GM21367 (cell line): Measurements from ENCODE around the gene RAB11FIP3.
"Not testable (repeated sequence)": the region's sequence is repeated elsewhere in the genome, so short reads cannot be mapped to it uniquely, and the experiment has no call there.

Source experiments
- ATAC-seq: cut with Tn5 transposase; IDR thresholded peaks from one replicate; pipeline ENCODE4 v1.9.1; 2021; ENCODE audit not compliant: unreplicated experiment

The RAB11FIP3 gene

GRCh38 chr16:491220-491919, 65.9 kb downstream of the RAB11FIP3 start:
- no peak for ATAC-seq

DNA sequence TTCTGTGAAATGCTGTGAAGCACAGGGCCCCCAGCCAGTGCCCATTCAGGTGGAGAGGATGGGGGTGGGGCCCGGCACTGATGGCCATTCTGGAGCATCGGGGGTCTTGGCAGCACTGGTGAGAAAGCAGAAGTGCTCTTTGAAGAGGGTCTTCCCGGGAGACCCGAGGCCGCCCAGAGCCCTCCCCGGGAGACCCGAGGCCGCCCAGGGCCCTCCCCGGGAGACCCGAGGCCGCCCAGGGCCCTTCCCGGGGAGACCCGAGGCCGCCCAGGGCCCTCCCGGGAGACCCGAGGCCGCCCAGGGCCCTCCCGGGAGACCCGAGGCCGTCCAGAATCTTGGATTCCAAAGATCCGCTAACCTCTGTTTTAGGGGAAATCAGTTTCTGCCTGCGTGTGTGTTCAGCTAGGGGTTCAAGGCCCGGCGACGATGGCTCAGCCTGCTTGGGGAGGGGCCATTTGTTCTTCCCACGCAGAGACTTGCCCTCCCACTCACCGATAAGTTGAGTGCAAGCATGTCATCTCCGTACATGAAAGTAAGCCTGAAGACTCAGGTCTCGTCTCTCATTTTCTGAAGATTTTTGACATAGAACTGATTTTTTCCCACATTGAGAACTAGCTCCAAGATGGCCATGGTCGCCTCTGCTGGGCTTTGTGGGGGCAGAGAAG, 66.9 kb downstream of the RAB11FIP3 start:
- no peak for ATAC-seq

DNA sequence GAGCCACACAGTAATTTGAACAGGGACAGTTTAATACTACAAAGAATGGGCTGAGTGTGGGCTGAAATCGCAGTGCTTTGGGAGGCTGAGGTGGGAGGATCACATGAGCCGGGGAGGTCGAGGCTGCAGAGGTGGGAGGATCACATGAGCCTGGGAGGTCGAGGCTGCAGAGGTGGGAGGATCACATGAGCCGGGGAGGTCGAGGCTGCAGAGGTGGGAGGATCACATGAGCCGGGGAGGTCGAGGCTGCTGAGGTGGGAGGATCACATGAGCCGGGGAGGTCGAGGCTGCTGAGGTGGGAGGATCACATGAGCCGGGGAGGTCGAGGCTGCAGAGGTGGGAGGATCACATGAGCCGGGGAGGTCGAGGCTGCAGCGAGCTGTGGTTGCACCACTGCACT, 69.2 kb downstream of the RAB11FIP3 start:
- ATAC-seq: not testable (repeated sequence)

DNA sequence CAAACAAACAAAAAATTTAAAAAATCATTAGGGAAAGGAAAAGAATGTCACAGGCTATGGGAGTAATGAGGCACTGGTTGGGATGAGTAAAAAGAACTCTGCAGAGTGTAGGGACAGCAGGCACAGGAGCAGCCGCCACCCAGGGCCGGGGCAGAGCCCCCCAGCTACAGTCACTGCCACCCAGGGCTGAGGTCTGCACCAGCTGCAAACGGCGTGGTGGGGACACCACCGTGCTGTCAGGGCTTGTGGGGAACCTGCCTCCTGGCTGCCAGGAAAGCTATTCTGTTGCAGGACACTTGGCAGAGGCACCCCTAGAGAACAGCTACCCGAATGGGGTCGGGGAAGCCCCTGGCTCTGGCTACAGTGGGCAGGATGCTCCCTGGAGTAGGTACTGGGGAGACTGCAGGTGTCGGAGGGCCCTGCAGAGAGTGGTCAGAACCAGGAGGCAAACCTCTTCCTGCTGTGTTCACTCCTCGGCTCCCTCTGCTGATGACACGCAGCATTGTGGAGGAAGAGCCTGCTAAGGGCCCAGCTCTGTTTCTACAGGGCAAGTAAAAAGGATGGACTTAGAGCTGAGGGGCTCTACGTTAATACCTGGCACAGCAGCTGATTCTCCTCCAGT, 69.8 kb downstream of the RAB11FIP3 start:
- ATAC-seq: no peak

DNA sequence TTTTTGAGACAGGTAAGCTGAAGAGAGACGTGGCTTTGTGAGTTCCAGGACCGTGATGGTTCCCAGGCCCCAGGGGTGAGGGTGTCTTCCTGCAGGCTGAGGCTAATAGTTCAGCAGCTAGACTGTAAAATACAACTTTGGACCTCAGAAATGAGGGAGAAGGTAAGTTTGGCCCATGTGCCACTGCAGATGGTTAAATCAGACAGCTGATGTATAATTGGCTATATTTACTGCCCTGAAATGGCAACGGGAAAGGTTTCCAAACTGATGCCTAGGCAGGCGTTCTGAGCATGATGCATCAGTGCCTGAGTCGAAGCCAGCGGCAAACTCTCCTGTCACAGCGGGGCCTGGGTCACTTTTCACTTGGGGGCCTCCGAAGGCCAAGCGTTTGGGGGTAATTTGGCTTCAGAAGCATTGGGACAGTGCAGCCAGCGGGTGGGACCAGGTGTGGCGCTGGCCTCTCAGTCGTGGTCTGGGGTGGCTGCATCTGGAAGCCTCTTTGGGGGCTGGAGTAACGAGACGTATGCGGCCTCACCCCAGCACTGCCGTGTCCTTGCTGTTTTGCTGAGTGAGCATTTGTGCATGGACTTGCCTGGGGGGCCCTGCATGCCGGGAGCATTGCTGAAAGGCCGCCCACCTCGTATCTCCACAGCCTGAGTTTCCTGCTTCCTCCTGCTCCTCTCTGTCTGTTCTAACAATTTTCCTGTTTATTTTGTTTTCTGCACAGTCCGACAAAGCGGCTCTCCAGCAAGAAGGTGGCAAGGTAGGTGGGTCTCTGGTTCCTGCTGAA, 70.8 kb downstream of the RAB11FIP3 start:
- no peak for ATAC-seq

- ATAC-seq: no peak
These were observed 71.8 kb downstream of the RAB11FIP3 start for GRCh38 chr16:497258-497657.

GRCh38 chr16:499924-500323, 74.5 kb downstream of the RAB11FIP3 start:
- ATAC-seq: no peak

GRCh38 chr16:500709-501108, 75.3 kb downstream of the RAB11FIP3 start:
- ATAC-seq: no peak

GRCh38 chr16:502179-502943, 76.9 kb downstream of the RAB11FIP3 start:
- ATAC-seq: no peak

DNA sequence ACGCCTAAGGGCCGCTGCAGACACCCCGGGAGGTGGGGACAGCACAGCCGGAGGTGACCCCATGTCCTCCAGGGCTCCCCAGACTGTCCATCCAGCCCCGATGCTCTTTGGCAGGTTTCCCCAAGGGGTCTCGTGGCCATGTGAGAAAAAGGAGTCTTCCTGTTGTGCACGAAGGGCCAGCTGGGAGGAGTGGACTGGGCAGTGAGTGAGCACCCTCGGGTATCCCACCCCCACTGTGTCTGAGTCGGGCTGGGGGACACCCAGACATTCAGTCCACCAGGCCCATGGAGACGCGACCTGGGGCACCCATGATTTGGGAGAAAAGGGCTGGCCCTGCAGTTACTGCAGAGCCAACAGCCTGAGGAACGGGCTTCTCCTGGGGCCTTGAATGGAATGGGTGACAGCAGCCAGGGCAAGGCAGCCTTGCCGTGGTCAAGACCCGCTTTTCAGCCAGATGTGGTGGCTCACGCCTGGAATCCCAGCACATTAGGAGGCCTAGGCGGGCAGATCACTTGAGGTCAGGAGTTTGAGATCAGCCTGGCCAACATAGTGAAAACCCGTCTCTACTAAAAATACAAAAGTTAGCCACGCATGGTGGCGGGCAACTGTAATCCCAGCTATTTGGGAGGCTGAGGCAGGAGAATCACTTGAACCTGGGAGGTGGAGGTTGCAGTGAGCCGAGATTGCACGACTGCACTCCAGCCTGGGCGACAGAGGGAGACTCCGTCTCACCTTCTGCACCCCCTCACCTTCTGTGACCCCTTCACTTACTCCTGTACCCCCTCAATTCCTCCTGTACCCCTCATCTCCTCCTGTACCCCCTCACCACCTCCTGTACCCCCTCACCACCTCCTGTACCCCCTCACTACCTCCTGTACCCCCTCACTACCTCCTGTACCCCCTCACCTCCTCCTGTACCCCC, 78.0 kb downstream of the RAB11FIP3 start:
- no peak for ATAC-seq

- ATAC-seq: no peak
These were observed 80.2 kb downstream of the RAB11FIP3 start for GRCh38 chr16:505479-506245.

DNA sequence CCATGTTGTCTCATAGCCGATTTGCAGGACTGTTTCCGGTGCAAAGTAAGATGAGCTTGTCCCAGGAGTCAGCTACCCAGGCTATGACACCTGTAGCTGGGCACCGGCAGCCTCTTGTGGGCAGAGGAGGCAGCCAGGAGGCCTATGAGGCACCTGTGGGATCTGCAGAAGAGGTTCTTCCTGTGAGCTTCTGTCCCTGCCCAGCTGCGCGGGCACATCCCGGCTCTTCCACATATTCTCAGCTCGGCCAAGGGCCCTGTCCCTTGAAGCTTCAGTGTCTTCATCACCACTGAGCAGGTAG, 80.7 kb downstream of the RAB11FIP3 start:
- no peak for ATAC-seq

GRCh38 chr16:507527-507926, 82.1 kb downstream of the RAB11FIP3 start:
- not testable (repeated sequence) for ATAC-seq

GRCh38 chr16:507996-508395, 82.5 kb downstream of the RAB11FIP3 start:
- no peak for ATAC-seq

- ATAC-seq: no peak
These were observed 83.7 kb downstream of the RAB11FIP3 start for GRCh38 chr16:508884-509736.

- no peak for ATAC-seq
These were observed 84.8 kb downstream of the RAB11FIP3 start for GRCh38 chr16:510066-510825.

- no peak for ATAC-seq
These were observed 87.4 kb downstream of the RAB11FIP3 start for GRCh38 chr16:512802-513201.
